BLaER1 treated with 17β-estradiol and CSF1 and Interleukin-3, amounts not matched to agents 10 nM and 100 nM (cell line): ENCODE results near the gene RTKN.

ENCODE experiments used
- H3K27ac ChIP-seq, 11 experiments: shearing (Covaris generic); formaldehyde crosslinking; 2 replicates each; pipeline ENCODE4 v1.8.1; 2022
- H3K27me3 ChIP-seq, 11 experiments: shearing (Covaris generic); formaldehyde crosslinking; 2 replicates each; pipeline ENCODE4 v1.8.1; 2022
- H3K36me3 ChIP-seq, 11 experiments: shearing (Covaris generic); formaldehyde crosslinking; 2 replicates each; pipeline ENCODE4 v1.8.1; 2022
- H3K4me1 ChIP-seq, 10 experiments: shearing (Covaris generic); formaldehyde crosslinking; 2 replicates each; pipeline ENCODE4 v1.8.1; 2022
- H3K4me2 ChIP-seq, 11 experiments: shearing (Covaris generic); formaldehyde crosslinking; 2 replicates each; pipeline ENCODE4 v1.8.1; 2022
- H3K4me3 ChIP-seq, 10 experiments: shearing (Covaris generic); formaldehyde crosslinking; 2 replicates each; pipeline ENCODE4 v1.8.1; 2022
- H3K9ac ChIP-seq, 11 experiments: shearing (Covaris generic); formaldehyde crosslinking; 2 replicates each; pipeline ENCODE4 v1.8.1; 2022
- H3K9me3 ChIP-seq, 11 experiments: shearing (Covaris generic); formaldehyde crosslinking; replicated peaks in 1 of 11; 2 replicates each; pipeline ENCODE4 v1.8.1; 2022
- H4K20me1 ChIP-seq, 11 experiments: shearing (Covaris generic); formaldehyde crosslinking; 2 replicates each; pipeline ENCODE4 v1.8.1; 2022
- Cebpa-rat ChIP-seq, 11 experiments: shearing (Covaris generic); IDR thresholded peaks; 2 replicates each; pipeline ENCODE4 v1.8.1; 2022

Gene RTKN

DNA sequence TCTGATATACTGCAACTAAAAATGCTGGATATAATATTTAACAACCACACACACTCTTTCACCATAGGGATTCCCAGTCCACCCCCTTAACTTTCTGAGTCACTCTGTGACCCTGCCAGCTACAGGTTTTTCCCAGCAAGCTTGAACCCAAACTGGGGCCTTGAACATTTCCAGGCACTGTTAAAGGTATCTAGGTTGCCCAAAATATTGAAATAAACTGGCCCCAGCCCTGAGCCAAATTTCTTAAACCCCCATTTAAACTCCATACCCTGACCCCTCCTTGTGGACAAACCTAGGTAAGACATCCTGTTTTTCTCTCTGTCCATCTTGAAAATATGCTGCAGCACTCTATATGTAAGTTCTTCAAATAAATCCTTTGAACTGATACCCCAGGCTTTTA is 42.0 kb downstream of the RTKN start:
- H4K20me1 ChIP-seq = no peaks in the 10 kb centered on the region
- H3K9ac ChIP-seq = no peak overlapping the region
- H3K36me3 ChIP-seq = no peaks in the 10 kb centered on the region
- no peaks in the 10 kb centered on the region for H3K9me3 ChIP-seq
- H3K4me3 ChIP-seq = no peak overlapping the region
- no peaks in the 10 kb centered on the region for H3K27me3 ChIP-seq
- TF ChIP-seq Cebpa-rat (IDR thresholded peaks at IDR 0.05) = no peak
- no peak overlapping the region for H3K27ac ChIP-seq
- H3K4me2 ChIP-seq = no peak overlapping the region
- no peaks in the 10 kb centered on the region for H3K4me1 ChIP-seq

DNA sequence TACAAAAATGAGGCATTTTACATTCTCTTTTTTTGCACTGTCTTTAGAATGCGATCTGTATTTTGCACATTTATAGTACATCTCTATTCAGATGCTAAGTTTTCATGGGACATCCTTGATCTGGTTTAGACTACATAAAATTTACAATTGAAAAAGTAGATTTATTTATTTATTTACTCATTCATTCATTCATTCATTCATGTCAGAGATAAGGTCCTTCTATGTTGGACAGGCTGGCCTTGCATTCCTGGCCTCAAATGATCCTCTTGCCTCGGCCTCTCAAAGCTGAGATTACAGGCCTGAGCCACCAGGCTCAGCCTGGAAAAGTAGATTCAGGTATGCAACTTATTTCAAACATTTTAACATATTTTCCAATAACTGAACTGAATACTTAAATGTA is 45.6 kb downstream of the RTKN start:
- Histone ChIP-seq H3K4me2 (no peak overlapping the region), H3K27ac (no peak overlapping the region), H3K4me3 (no peak overlapping the region), H4K20me1 (no peaks in the 10 kb centered on the region), H3K27me3 (no peaks in the 10 kb centered on the region), H3K9ac (no peak overlapping the region), H3K9me3 (no peaks in the 10 kb centered on the region), H3K4me1 (peaks cover 0 to 5% (median 3%) of the 10 kb centered on the region in 10 experiments; a peak in 8 of 20 replicates), H3K36me3 (no peaks in the 10 kb centered on the region)
- TF ChIP-seq Cebpa-rat (IDR thresholded peaks at IDR 0.05) = no peak

DNA sequence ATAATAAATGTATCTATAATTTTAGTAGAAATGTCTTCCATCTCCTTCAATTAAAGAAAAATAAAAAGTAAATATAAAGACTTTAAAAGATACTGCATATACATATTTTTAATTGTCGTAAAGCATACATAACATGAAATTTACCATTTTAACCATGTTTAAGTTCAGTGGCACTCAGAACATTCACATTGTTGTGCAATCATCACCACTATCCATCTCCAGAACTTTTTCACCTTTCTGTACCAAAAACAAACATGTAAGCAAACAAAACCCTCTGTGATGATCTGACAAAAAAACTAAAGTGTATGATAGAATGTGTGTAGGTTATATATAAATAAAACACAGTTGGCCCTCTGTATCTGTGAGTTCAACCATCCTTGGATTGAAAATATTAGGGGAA is 48.2 kb downstream of the RTKN start:
- H3K9me3 ChIP-seq = no peaks in the 10 kb centered on the region
- H3K4me3 ChIP-seq = no peak overlapping the region
- no peaks in the 10 kb centered on the region for H3K27me3 ChIP-seq
- H3K4me2 ChIP-seq = no peak overlapping the region
- peaks cover 23 to 31% (median 27%) of the 10 kb centered on the region in 10 experiments for H3K4me1 ChIP-seq
- H3K9ac ChIP-seq = no peak overlapping the region
- peaks cover 0 to 5% (median 0%) of the 10 kb centered on the region in 11 experiments; a peak in 4 of 22 replicates for H3K36me3 ChIP-seq
- no peak overlapping the region for H3K27ac ChIP-seq
- TF ChIP-seq Cebpa-rat (IDR thresholded peaks at IDR 0.05) = no peak
- peaks cover 7 to 22% (median 16%) of the 10 kb centered on the region in 11 experiments; a peak in 15 of 22 replicates for H4K20me1 ChIP-seq

DNA sequence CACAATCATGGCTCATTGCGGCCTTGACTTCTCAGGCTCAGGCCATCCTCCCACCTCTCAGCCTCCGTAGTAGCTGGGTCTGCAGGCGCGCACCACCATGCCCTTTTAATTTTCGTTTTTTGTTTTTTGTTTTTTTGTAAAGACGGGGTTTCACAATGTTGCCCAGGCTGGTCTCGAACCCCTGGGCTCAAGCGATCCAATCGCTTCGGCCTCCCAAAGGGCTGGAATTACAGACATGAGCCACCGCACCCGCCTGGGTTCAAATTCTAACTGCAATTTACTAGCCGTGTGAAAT is 49.3 kb downstream of the RTKN start:
- Histone ChIP-seq H4K20me1 (peaks cover 11 to 33% (median 27%) of the 10 kb centered on the region in 11 experiments; a peak in 18 of 22 replicates), H3K27me3 (no peaks in the 10 kb centered on the region), H3K27ac (peak overlapping the region in 9 of 11 experiments; percentile 90 to 97 (median 95); a peak in 13 of 22 replicates), H3K4me2 (peak overlapping the region; percentile 25 to 96 (median 56); a peak in 18 of 22 replicates), H3K4me1 (peaks cover 34 to 41% (median 38%) of the 10 kb centered on the region in 10 experiments), H3K36me3 (peaks cover 0 to 14% (median 0%) of the 10 kb centered on the region in 11 experiments; a peak in 8 of 22 replicates), H3K4me3 (no peak overlapping the region), H3K9ac (peak overlapping the region; percentile 85 to 98 (median 93); a peak in 13 of 22 replicates), H3K9me3 (no peaks in the 10 kb centered on the region)
- no peak for TF ChIP-seq Cebpa-rat (IDR thresholded peaks at IDR 0.05)

DNA sequence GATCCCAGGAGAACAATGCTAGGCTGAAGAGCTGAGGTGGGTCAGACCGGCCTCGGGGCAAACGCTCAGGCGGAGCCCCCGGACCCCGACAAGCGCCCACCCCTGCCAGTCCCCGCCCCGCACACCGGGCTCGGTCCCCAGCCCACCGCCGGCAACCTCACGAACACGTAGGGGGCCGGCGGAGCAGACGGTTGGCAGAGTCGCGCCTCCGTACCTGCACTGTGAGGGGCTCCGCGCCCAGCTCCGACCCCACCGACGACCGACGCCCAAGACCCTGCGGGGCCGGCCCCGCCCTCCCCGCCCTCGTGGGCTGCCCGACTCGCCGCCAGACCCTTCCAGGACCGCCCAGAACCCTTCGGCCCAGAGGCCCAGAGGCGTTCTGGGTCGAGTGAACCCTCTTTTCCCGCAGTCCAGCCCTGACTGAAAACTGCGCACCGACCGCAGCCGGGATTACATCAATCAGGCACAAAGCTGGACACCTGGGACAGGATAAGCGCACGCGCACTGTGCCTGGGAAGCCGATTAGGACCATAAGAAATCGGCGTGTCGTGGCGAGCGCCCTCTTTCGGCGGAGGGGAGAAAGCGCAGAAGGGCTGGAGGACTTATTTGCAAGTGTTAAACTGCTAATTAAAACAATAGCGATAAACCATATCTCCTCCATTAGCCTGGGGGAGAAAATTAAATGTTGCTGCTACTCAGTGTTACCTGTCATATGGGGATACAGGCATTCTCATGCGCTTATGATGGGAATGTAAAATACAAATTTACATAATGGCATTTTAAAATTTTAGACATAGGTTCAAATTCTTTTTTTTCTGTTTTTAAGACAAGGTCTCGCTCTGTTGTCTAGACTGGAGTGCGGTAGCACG is 49.9 kb downstream of the RTKN start:
- Histone ChIP-seq H4K20me1 (peaks cover 17 to 39% (median 31%) of the 10 kb centered on the region in 11 experiments; a peak in 18 of 22 replicates), H3K36me3 (peaks cover 0 to 15% (median 0%) of the 10 kb centered on the region in 11 experiments; a peak in 8 of 22 replicates), H3K4me3 (peak overlapping the region; percentile 74 to 85 (median 82)), H3K4me2 (peak overlapping the region; percentile 83 to 100 (median 94)), H3K4me1 (peaks cover 36 to 47% (median 44%) of the 10 kb centered on the region in 10 experiments), H3K9ac (peak overlapping the region; percentile 85 to 98 (median 93)), H3K9me3 (no peaks in the 10 kb centered on the region), H3K27ac (peak overlapping the region; percentile 89 to 97 (median 95)), H3K27me3 (no peaks in the 10 kb centered on the region)
- TF ChIP-seq Cebpa-rat (IDR thresholded peaks at IDR 0.05) = no peak

- Histone ChIP-seq H3K9ac (peak overlapping the region; percentile 85 to 98 (median 93)), H3K4me3 (peak overlapping the region; percentile 74 to 85 (median 82)), H3K27ac (peak overlapping the region; percentile 89 to 97 (median 95)), H3K4me2 (peak overlapping the region; percentile 83 to 100 (median 94)), H3K27me3 (no peaks in the 10 kb centered on the region), H3K36me3 (peaks cover 0 to 17% (median under 1%) of the 10 kb centered on the region in 11 experiments; a peak in 11 of 22 replicates), H3K9me3 (no peaks in the 10 kb centered on the region), H4K20me1 (peaks cover 20 to 45% (median 37%) of the 10 kb centered on the region in 11 experiments; a peak in 19 of 22 replicates), H3K4me1 (peaks cover 42 to 53% (median 50%) of the 10 kb centered on the region in 10 experiments)
- no peak for TF ChIP-seq Cebpa-rat (IDR thresholded peaks at IDR 0.05)
Observed at GRCh38 chr2:74391209-74391579, 50.5 kb downstream of the RTKN start.

GRCh38 chr2:74390606-74391005 is 51.1 kb downstream of the RTKN start:
- Histone ChIP-seq H3K9me3 (no peaks in the 10 kb centered on the region), H3K4me2 (peak overlapping the region; percentile 83 to 100 (median 94)), H3K27me3 (no peaks in the 10 kb centered on the region), H3K4me1 (peaks cover 48 to 59% (median 55%) of the 10 kb centered on the region in 10 experiments), H3K9ac (peak overlapping the region; percentile 85 to 98 (median 93); a peak in 20 of 22 replicates), H3K4me3 (peak overlapping the region; percentile 74 to 85 (median 82)), H3K27ac (peak overlapping the region in 2 of 11 experiments; percentile 94 to 96; a peak in 2 of 22 replicates), H4K20me1 (peaks cover 21 to 51% (median 43%) of the 10 kb centered on the region in 11 experiments; a peak in 19 of 22 replicates), H3K36me3 (peaks cover under 1 to 22% (median 6%) of the 10 kb centered on the region in 11 experiments; a peak in 20 of 22 replicates)
- no peak for TF ChIP-seq Cebpa-rat (IDR thresholded peaks at IDR 0.05)

GRCh38 chr2:74387346-74387745 is 54.4 kb downstream of the RTKN start:
- H3K36me3 ChIP-seq = peaks cover 26 to 52% (median 36%) of the 10 kb centered on the region in 11 experiments
- no peaks in the 10 kb centered on the region for H3K9me3 ChIP-seq
- H3K4me3 ChIP-seq = no peak overlapping the region
- H3K27ac ChIP-seq = peak overlapping the region in 1 of 11 experiments; percentile 13; a peak in 1 of 22 replicates
- H3K27me3 ChIP-seq = no peaks in the 10 kb centered on the region
- no peak overlapping the region for H3K9ac ChIP-seq
- H4K20me1 ChIP-seq = peaks cover 42 to 79% (median 67%) of the 10 kb centered on the region in 11 experiments; a peak in 19 of 22 replicates
- peaks cover 53 to 66% (median 60%) of the 10 kb centered on the region in 10 experiments for H3K4me1 ChIP-seq
- no peak for TF ChIP-seq Cebpa-rat (IDR thresholded peaks at IDR 0.05)
- H3K4me2 ChIP-seq = peak overlapping the region in 9 of 11 experiments; percentile 9 to 100 (median 43); a peak in 17 of 22 replicates

- peaks cover 26 to 65% (median 48%) of the 10 kb centered on the region in 11 experiments for H3K36me3 ChIP-seq
- no peak overlapping the region for H3K27ac ChIP-seq
- no peak overlapping the region for H3K9ac ChIP-seq
- no peaks in the 10 kb centered on the region for H3K9me3 ChIP-seq
- peaks cover 54 to 96% (median 81%) of the 10 kb centered on the region in 11 experiments; a peak in 19 of 22 replicates for H4K20me1 ChIP-seq
- H3K4me2 ChIP-seq = peak overlapping the region in 5 of 11 experiments; percentile 2 to 13 (median 7); a peak in 4 of 22 replicates
- TF ChIP-seq Cebpa-rat (IDR thresholded peaks at IDR 0.05) = no peak
- peaks cover 49 to 64% (median 58%) of the 10 kb centered on the region in 10 experiments for H3K4me1 ChIP-seq
- H3K4me3 ChIP-seq = no peak overlapping the region
- H3K27me3 ChIP-seq = no peaks in the 10 kb centered on the region
Observed at GRCh38 chr2:74385396-74385795, 56.3 kb downstream of the RTKN start.
